Panc1 (cell line): ENCODE data around the gene TAF11L6. TPM values are rescaled to one million over a fixed set of nuclear protein-coding genes. Genes with fewer than 3 reads are reported as not detected.
"Not testable (repeated sequence)": the region's sequence is repeated elsewhere in the genome, so short reads cannot be mapped to it uniquely, and the experiment has no call there.

ENCODE experiments used
- ATAC-seq: fragments of 200-7000 bp; cut with Tn5 transposase; 2 replicates; pipeline ENCODE4 v1.9.1; 2020; ENCODE audit warnings: mild to moderate bottlenecking, moderate library complexity
- BruUV-seq: library from RNA; stranded (reverse); fragments of 400-500 nt; replicated peaks from 2 replicates; lab custom pipeline; 2021; lab: Mats Ljungman, UMichigan
- CTCF ChIA-PET: fragments of 300-600 bp; sonication (Branson Sonifier 250); formaldehyde crosslinking; loops from one replicate; lab custom pipeline; 2022; ENCODE audit warnings: antibody characterized with exemption; lab: Charles Lee
- POLR2A ChIA-PET: fragments of 300-600 bp; sonication (Branson Sonifier 250); formaldehyde crosslinking; loops from one replicate; lab custom pipeline; 2022; ENCODE audit warnings: antibody characterized with exemption; lab: Charles Lee
- DNase-seq: peaks from one replicate; pipeline ENCODE4 v3.0.0-alpha.2; 2010; ENCODE audit warnings: low read depth, low spot score
- H3K27ac ChIP-seq: 2 replicates; pipeline ENCODE4 v1.5.1; 2011; ENCODE audit warnings: mild to moderate bottlenecking, low read length, inconsistent platforms
- H3K27me3 ChIP-seq: fragments of 200-500 bp; sonication (Bioruptor generic); 2 replicates; pipeline ENCODE4 v1.6.0; 2014; ENCODE audit warnings: low read length, inconsistent platforms; ENCODE audit not compliant: control insufficient read depth, insufficient read depth
- H3K36me3 ChIP-seq: fragments of 200-500 bp; sonication (Bioruptor generic); 2 replicates; pipeline ENCODE4 v1.5.1; 2014; ENCODE audit warnings: inconsistent platforms, mild to moderate bottlenecking, low read length, moderate library complexity; ENCODE audit not compliant: control insufficient read depth, insufficient read depth
- H3K4me1 ChIP-seq: 2 replicates; pipeline ENCODE4 v1.5.1; 2011; ENCODE audit warnings: inconsistent platforms, mild to moderate bottlenecking, low read length, moderate library complexity; ENCODE audit not compliant: control insufficient read depth, insufficient read depth
- H3K4me3 ChIP-seq, 2 experiments: 2 replicates each; pipeline ENCODE4 v1.5.1; 2011 to 2012; ENCODE audit warnings: low read depth in 2 of 2, low read length in 2 of 2, mild to moderate bottlenecking in 2 of 2, inconsistent platforms in 1 of 2, moderate library complexity in 1 of 2
- H3K9me3 ChIP-seq: fragments of 200-500 bp; sonication (Bioruptor generic); 2 replicates; pipeline ENCODE4 v1.5.1; 2014; ENCODE audit warnings: low read depth, mild to moderate bottlenecking, inconsistent platforms, low read length, moderate library complexity; ENCODE audit not compliant: control insufficient read depth, insufficient read depth
- POLR2AphosphoS5 ChIP-seq: IDR thresholded peaks from 2 replicates; pipeline ENCODE4 v1.6.1; 2012; ENCODE audit warnings: mild to moderate bottlenecking, low read depth, low read length, moderate library complexity
- SIN3A ChIP-seq: IDR thresholded peaks from 2 replicates; pipeline ENCODE4 v1.6.1; 2012; ENCODE audit warnings: low read depth, mild to moderate bottlenecking, low read length, moderate library complexity, borderline replicate concordance; ENCODE audit not compliant: insufficient read depth
- TCF7L2 ChIP-seq: IDR thresholded peaks from 2 replicates; pipeline ENCODE4 v1.6.1; 2011; ENCODE audit warnings: mild to moderate bottlenecking, low read depth, low read length, inconsistent platforms
- in situ Hi-C: cut with HindIII; loops from 2 replicates; pipeline ENCODE4 v1.10.0; 2016; ENCODE audit warnings: low sequenced_read_pairs, low pct_unique_long_range_greater_than_20kb
- intact Hi-C: fragments of 100-400 bp; cut with micrococcal nuclease; formaldehyde crosslinking; loops from one replicate; pipeline ENCODE4 v1.10.0; 2022; ENCODE audit not compliant: unreplicated experiment
- total RNA-seq: library from RNA; stranded (reverse); gene quantifications from one replicate; pipeline ENCODE4 v1.2.1, GENCODE V29; 2021; ENCODE audit not compliant: unreplicated experiment
- TF ChIP-seq, protein P1 (sequence below), 2 experiments: IDR thresholded peaks; 2 replicates each; pipeline ENCODE4 v1.6.1; 2011 to 2012; ENCODE audit warnings: low read depth in 2 of 2, control low read depth in 1 of 2, low read length in 1 of 2, mild to moderate bottlenecking in 1 of 2, moderate library complexity in 1 of 2; ENCODE audit not compliant: insufficient read depth in 1 of 2
- TF ChIP-seq, protein P2 (sequence below): fragments of 450-650 bp; IDR thresholded peaks from 2 replicates; pipeline ENCODE4 v1.5.1; 2017; ENCODE audit warnings: mild to moderate bottlenecking

TAF11L6 gene
- total RNA-seq, 1 experiment from 2014 or later, result not detected

DNA sequence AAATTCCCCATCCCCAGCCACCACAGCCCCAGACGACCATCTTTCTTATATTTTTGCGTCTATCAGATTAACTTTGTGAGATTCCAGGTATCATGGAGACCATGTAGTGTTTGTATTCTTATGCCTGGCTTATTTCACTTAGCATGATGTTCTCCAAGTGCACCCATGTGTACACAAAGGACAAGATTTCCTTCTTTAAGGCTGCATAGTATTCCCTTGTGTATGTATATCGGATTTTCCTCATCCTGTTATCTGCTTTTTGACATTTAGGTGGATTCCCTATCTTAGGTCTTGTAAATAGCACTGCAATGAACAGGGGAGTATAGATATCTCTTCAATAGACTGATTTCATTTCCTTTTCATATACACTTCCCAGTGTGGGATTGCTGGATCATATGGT is 35.7 kb upstream of the TAF11L6 start:
- in situ Hi-C loops (no loop called here), intact Hi-C loops (no loop called here)
- DNase-seq, result no peak
- no peaks in the 10 kb centered on the region for H3K9me3 ChIP-seq
- ATAC-seq, result no peak
- no peak for TF ChIP-seq TCF7L2
- POLR2A ChIA-PET, result interaction anchor here (0.6 kb wide), 2 partner anchors 204 to 303 kb away, joined by 11 to 20 read pairs; no protein-coding TSS in a partner anchor
- H3K27ac ChIP-seq, result no peak overlapping the region
- no peaks in the 10 kb centered on the region for H3K27me3 ChIP-seq
- no TSS peak for BruUV-seq
- no peaks in the 10 kb centered on the region for H3K4me1 ChIP-seq
- H3K4me3 ChIP-seq, result no peak overlapping the region
- H3K36me3 ChIP-seq, result no peaks in the 10 kb centered on the region
- CTCF ChIA-PET, result no interaction called here

DNA sequence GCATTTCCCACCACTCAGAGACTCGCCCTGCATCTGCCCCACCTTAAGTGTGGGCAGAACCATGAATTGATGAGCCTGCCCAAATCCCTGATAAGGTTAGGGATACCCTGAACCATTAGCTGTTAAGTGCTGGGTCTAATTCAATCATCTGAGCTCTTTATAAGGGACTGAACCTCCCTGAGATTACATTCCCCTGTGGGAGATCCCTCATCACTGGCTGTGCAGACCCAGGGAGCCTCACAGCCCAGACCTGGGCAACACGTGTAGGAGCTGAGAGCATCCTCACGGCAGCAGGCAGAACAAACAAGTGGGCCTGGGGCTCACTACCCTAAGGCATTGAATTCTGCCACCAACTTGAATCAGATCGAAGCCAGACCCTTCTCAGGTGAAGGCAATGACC is 31.0 kb upstream of the TAF11L6 start:
- ChIA-PET POLR2A (no interaction called here), CTCF (no interaction called here)
- H3K27ac ChIP-seq, result no peak overlapping the region
- no peak for ATAC-seq
- no peaks in the 10 kb centered on the region for H3K36me3 ChIP-seq
- no peak overlapping the region for H3K4me3 ChIP-seq
- no peaks in the 10 kb centered on the region for H3K9me3 ChIP-seq
- BruUV-seq, result no TSS peak
- H3K27me3 ChIP-seq, result no peaks in the 10 kb centered on the region
- intact Hi-C loops, result no loop called here
- in situ Hi-C loops, result no loop called here
- TF ChIP-seq SIN3A, result no peak
- TF ChIP-seq POLR2AphosphoS5, result no peak
- no peak for TF ChIP-seq TCF7L2
- TF ChIP-seq, protein P1, sequence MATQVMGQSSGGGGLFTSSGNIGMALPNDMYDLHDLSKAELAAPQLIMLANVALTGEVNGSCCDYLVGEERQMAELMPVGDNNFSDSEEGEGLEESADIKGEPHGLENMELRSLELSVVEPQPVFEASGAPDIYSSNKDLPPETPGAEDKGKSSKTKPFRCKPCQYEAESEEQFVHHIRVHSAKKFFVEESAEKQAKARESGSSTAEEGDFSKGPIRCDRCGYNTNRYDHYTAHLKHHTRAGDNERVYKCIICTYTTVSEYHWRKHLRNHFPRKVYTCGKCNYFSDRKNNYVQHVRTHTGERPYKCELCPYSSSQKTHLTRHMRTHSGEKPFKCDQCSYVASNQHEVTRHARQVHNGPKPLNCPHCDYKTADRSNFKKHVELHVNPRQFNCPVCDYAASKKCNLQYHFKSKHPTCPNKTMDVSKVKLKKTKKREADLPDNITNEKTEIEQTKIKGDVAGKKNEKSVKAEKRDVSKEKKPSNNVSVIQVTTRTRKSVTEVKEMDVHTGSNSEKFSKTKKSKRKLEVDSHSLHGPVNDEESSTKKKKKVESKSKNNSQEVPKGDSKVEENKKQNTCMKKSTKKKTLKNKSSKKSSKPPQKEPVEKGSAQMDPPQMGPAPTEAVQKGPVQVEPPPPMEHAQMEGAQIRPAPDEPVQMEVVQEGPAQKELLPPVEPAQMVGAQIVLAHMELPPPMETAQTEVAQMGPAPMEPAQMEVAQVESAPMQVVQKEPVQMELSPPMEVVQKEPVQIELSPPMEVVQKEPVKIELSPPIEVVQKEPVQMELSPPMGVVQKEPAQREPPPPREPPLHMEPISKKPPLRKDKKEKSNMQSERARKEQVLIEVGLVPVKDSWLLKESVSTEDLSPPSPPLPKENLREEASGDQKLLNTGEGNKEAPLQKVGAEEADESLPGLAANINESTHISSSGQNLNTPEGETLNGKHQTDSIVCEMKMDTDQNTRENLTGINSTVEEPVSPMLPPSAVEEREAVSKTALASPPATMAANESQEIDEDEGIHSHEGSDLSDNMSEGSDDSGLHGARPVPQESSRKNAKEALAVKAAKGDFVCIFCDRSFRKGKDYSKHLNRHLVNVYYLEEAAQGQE (IDR thresholded peaks at IDR 0.05; ENCODE audit: insufficient read depth in 1 of 2, low read depth in 2 of 2, low read length in 1 of 2), result no peak
- TF ChIP-seq, protein P2, sequence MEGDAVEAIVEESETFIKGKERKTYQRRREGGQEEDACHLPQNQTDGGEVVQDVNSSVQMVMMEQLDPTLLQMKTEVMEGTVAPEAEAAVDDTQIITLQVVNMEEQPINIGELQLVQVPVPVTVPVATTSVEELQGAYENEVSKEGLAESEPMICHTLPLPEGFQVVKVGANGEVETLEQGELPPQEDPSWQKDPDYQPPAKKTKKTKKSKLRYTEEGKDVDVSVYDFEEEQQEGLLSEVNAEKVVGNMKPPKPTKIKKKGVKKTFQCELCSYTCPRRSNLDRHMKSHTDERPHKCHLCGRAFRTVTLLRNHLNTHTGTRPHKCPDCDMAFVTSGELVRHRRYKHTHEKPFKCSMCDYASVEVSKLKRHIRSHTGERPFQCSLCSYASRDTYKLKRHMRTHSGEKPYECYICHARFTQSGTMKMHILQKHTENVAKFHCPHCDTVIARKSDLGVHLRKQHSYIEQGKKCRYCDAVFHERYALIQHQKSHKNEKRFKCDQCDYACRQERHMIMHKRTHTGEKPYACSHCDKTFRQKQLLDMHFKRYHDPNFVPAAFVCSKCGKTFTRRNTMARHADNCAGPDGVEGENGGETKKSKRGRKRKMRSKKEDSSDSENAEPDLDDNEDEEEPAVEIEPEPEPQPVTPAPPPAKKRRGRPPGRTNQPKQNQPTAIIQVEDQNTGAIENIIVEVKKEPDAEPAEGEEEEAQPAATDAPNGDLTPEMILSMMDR, result no peak
- peaks cover 4% of the 10 kb centered on the region for H3K4me1 ChIP-seq
- DNase-seq, result no peak

DNA sequence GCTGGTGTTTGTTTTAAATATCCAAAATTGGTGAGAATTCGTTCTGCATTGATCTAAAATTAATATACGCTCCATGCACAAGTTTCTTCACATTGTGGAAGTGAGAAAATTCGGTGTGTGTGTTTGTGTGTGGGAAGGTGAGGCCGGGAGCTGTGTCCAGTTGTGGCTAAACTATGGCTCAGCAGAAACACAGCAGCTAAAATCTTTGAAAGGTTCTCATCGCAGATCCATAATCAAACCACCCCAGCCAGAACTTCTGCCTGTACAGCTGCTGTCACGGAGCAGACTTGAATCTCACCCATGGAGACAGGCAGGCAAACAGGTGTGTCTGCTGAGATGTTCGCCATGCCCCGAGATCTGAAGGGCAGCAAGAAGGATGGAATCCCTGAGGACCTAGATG is 30.5 kb upstream of the TAF11L6 start, which contains the start of gene TAF11L2:
TAF11L2 (plus strand) TSS at position 301 of the 400 bp plus-strand sequence.
- POLR2A ChIA-PET, in situ Hi-C loops, intact Hi-C loops, BruUV-seq, H3K27me3 ChIP-seq, H3K4me3 ChIP-seq, H3K27ac ChIP-seq, H3K36me3 ChIP-seq, H3K4me1 ChIP-seq, ATAC-seq, DNase-seq, H3K9me3 ChIP-seq, CTCF ChIA-PET: not testable (repeated sequence)
